PFSK-1 (cell line): ENCODE measurements around the gene AMOTL1.
A peak's percentile ranks its signal among the peaks of the same experiment; 100 is the strongest.

Experiments used
- FOXP2 ChIP-seq: optimal IDR thresholded peaks from 2 replicates; pipeline ENCODE3; 2011; ENCODE audit warnings: borderline replicate concordance, control low read depth, inconsistent platforms; ENCODE audit not compliant: insufficient read depth; ENCODE audit errors: extremely low read length, extremely low read depth
- POLR2AphosphoS5 ChIP-seq: IDR thresholded peaks from 2 replicates; pipeline ENCODE4 v1.6.1; 2012; ENCODE audit warnings: low read depth, mild to moderate bottlenecking, control low read depth, low read length, moderate library complexity
- REST ChIP-seq, 2 experiments: IDR thresholded peaks; 2 replicates each; pipeline versions ENCODE4 v1.6.1 to v1.8.0; 2011 to 2012; ENCODE audit warnings: low read depth in 2 of 2, low read length in 2 of 2, control low read depth in 1 of 2, inconsistent platforms in 1 of 2, mild to moderate bottlenecking in 1 of 2, moderate library complexity in 1 of 2; ENCODE audit not compliant: insufficient read depth in 1 of 2
- SIN3A ChIP-seq: IDR thresholded peaks from 2 replicates; pipeline ENCODE4 v1.6.1; 2012; ENCODE audit warnings: mild to moderate bottlenecking, low read length, moderate library complexity, borderline replicate concordance; ENCODE audit not compliant: insufficient read depth
- TAF1 ChIP-seq: IDR thresholded peaks from 2 replicates; pipeline ENCODE4 v1.6.1; 2012; ENCODE audit warnings: low read length, control low read depth, borderline replicate concordance; ENCODE audit not compliant: insufficient read depth

The AMOTL1 gene

DNA sequence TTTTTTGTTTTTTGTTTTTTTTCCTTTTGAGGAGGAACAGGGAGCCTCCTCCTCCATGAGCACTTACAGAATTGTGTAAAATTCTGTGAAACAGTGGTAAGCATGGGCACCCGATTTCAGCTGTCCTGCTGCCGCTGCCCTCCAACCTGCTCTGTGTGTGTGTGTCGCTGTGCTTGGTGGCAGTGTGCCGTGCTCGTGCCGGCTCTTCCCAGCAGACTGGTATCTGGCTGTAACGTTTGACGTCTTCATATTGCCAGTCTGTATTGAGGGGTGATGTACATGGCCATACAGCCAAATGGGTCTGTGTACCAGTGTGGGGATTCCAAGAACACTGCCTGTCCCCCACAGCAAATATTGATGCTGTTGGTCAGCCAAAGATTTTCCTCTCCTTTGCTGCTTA, 108.1 kb downstream of the AMOTL1 start:
- no peak for TF ChIP-seq FOXP2

DNA sequence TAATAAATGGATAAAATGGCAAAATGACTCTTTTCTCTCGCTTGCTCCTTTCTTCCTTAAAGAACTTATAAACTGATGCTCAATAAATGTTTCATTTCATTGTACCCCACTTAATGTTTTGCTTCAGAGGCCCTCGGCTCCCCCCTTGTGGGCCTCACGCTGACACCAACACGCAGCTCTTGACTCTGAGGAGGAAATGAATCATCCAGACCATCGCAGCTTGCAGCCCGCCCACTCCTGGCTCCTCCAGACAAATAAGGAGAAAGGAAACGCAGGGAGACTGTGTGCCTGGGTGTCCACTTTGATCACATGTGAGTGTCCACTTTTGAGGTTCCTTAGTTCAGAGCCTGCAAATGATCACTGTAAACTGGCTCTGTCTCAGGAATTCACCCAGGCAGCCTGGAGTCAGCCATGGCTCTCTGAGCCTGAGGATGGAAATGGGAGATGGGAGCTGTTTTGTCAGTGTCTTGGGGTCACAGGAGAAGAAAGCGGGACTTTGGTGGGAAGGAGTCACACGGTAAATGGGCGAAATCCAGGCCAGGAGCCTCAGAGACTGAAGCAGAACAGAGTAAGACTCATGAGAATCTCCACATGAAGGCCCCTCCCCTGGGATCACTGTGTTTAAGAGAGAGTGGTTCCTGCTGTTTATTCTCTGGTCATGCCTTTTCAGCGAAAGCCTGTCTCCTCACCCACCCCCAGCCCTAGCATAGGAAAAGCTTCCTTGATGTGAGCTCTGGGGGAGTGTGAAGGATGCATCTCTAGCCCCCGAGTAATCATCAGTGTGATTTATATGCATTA, 108.7 kb downstream of the AMOTL1 start:
- TF ChIP-seq SIN3A, result peak; percentile 43; the same call in 1 of the 2 replicates
- TF ChIP-seq FOXP2, result peak; percentile 26
- TF ChIP-seq TAF1, result 0 out of 2 replicates have a peak, but pooled peaks have one; percentile 32
- no peak; the same call in 1 of the 2 replicates for TF ChIP-seq POLR2AphosphoS5

DNA sequence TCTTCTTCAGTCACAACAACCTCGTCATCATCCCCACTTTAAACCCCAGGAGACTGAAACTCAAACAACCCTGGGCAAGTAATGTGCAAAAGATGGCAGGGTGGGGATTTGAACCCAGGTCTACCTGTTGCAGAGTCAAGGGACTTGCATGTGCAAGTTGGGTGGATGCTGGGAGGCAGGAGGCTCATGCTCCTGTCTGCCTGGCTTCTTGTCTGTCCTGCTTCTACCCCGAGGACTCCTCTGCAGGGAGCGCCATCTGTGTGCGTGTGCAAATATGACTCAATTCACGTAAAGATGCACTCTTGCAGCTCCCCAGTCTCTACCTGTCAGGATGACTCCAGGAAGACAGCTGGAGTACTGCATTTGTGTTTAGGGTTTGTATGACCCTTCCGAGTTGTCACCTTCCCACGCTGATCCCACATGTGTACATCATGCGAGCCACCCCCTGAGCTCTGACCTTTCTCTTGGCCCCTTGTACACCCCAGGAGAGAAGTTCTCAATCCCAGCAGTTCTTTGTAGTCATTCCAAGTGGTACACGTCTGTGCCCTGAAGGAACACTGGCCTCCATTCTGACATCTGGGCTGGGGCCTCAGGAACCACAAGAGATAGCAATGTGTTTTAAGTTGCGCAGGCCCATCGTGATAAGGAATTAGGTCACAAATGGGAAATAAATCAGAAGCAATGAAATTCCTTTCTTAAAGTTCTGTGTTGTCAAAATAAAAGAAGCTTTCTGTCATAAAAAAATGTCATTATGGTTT, 109.5 kb downstream of the AMOTL1 start:
- no peak for TF ChIP-seq TAF1
- no peak for TF ChIP-seq FOXP2
- TF ChIP-seq REST (IDR thresholded peaks at IDR 0.05; ENCODE audit: insufficient read depth in 1 of 2, low read depth in 2 of 2, low read length in 2 of 2), result no peak
- no peak for TF ChIP-seq POLR2AphosphoS5
- no peak for TF ChIP-seq SIN3A

DNA sequence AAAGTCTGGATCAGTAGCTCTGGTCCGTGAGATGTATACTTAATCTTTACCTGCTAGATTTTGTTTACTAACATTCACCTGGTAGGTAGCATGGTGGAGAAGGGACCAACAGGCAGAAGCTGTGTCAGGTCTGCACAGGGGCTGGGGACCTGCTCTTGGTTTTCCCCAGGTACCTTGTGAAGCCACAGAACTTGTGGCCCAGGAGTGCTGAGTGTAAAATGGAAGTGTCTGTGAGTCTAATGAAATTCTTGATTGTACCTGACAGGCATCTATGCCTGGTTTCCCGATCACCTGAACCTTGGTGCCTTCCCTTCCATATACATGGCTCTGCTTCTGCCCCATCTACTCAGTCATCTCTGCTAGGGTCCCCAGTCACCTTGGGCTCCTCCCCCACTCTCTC, 110.8 kb downstream of the AMOTL1 start:
- TF ChIP-seq SIN3A, result no peak
- no peak for TF ChIP-seq TAF1
- no peak for TF ChIP-seq FOXP2
- no peak for TF ChIP-seq REST (IDR thresholded peaks at IDR 0.05; ENCODE audit: insufficient read depth in 1 of 2, low read depth in 2 of 2, low read length in 2 of 2)
- TF ChIP-seq POLR2AphosphoS5, result no peak

GRCh38 chr11:94880216-94880615, 112.1 kb downstream of the AMOTL1 start:
- TF ChIP-seq TAF1, result no peak
- no peak for TF ChIP-seq SIN3A
- TF ChIP-seq FOXP2, result no peak
- no peak for TF ChIP-seq REST (IDR thresholded peaks at IDR 0.05; ENCODE audit: insufficient read depth in 1 of 2, low read depth in 2 of 2, low read length in 2 of 2)
- no peak for TF ChIP-seq POLR2AphosphoS5

DNA sequence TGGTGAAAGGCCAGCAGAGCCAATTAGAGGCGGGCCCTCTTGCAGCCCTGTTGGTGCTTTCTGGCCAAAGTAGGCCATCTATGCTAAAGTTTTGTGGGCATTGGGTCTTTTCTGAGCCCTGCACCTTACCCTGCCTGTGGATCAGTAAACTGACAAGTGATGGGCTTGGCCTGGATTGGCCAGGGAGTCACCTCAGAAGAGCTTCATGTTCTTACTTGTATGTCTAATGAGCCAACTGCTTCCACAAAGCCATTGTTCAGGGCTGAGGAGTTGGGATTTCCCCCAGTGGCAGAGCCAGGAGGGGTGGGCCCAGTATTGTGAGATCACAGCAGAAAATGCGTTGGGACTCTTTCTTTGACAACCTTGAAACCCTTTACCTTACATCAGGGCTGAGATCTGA, 114.8 kb downstream of the AMOTL1 start:
- TF ChIP-seq REST (IDR thresholded peaks at IDR 0.05; ENCODE audit: insufficient read depth in 1 of 2, low read depth in 2 of 2, low read length in 2 of 2) (no peak), POLR2AphosphoS5 (no peak), FOXP2 (no peak), SIN3A (no peak), TAF1 (no peak)
